GM18861 (cell line): Measurements from ENCODE around the gene KBTBD4.

Source experiments
- ATAC-seq: cut with Tn5 transposase; IDR thresholded peaks from one replicate; pipeline ENCODE4 v1.9.1; 2021; ENCODE audit not compliant: unreplicated experiment

Gene KBTBD4

GRCh38 chr11:47578524-47579494 lies at the start of gene KBTBD4, which contains the start of gene NDUFS3:
TSS of gene KBTBD4 (minus strand) at chr11:47578970. CDS start at chr11:47578951, 19 bp downstream.
TSS of gene NDUFS3 (plus strand) at chr11:47579074. CDS start at chr11:47579092, 18 bp downstream.
- ATAC-seq = peak; percentile 79

- ATAC-seq = no peak
These were observed 49.3 kb upstream of the KBTBD4 start for GRCh38 chr11:47628026-47628425.

- no peak for ATAC-seq
These were observed 47.5 kb upstream of the KBTBD4 start for GRCh38 chr11:47626234-47626633.

- no peak for ATAC-seq
These were observed 42.1 kb upstream of the KBTBD4 start for GRCh38 chr11:47620836-47621378.

- ATAC-seq = no peak
These were observed 38.6 kb upstream of the KBTBD4 start for GRCh38 chr11:47617417-47617809.

- no peak for ATAC-seq
These were observed 38.1 kb upstream of the KBTBD4 start for GRCh38 chr11:47616726-47617416.

- no peak for ATAC-seq
These were observed 36.5 kb upstream of the KBTBD4 start for GRCh38 chr11:47615249-47615648.

GRCh38 chr11:47611348-47611794 lies 32.6 kb upstream of the KBTBD4 start:
- peak; percentile 87 for ATAC-seq

- ATAC-seq = no peak
These were observed 30.9 kb upstream of the KBTBD4 start for GRCh38 chr11:47609675-47610074.

- ATAC-seq = no peak
These were observed 28.6 kb upstream of the KBTBD4 start for GRCh38 chr11:47607380-47607779.

GRCh38 chr11:47606731-47607130 lies 28.0 kb upstream of the KBTBD4 start:
- ATAC-seq = no peak

GRCh38 chr11:47605921-47606320 lies 27.2 kb upstream of the KBTBD4 start:
- ATAC-seq = no peak

GRCh38 chr11:47603295-47603694 lies 24.5 kb upstream of the KBTBD4 start:
- ATAC-seq = no peak

GRCh38 chr11:47599902-47600301 lies 21.1 kb upstream of the KBTBD4 start:
- no peak for ATAC-seq

GRCh38 chr11:47595967-47596366 lies 17.2 kb upstream of the KBTBD4 start:
- ATAC-seq = no peak

GRCh38 chr11:47595029-47595428 lies 16.3 kb upstream of the KBTBD4 start:
- no peak for ATAC-seq

GRCh38 chr11:47593934-47594855 lies 15.4 kb upstream of the KBTBD4 start, which contains the start of gene C1QTNF4:
TSS of gene C1QTNF4 (minus strand) at chr11:47594411. CDS start at chr11:47590810, 3,601 bp downstream.
- ATAC-seq = no peak

- ATAC-seq = no peak
These were observed 14.7 kb upstream of the KBTBD4 start for GRCh38 chr11:47593492-47593933.

GRCh38 chr11:47592970-47593369 lies 14.2 kb upstream of the KBTBD4 start:
- no peak for ATAC-seq

- no peak for ATAC-seq
These were observed 13.5 kb upstream of the KBTBD4 start for GRCh38 chr11:47592251-47592650.
